ENCODE measurements around the gene TF. TPM values are rescaled to one million over a fixed set of nuclear protein-coding genes. Genes with fewer than 3 reads are reported as not detected.
"Not testable (repeated sequence)": the region's sequence is repeated elsewhere in the genome, so short reads cannot be mapped to it uniquely, and the experiment has no call there.

The TF gene
- 10 to 100 TPM in 1 of 12 donors, 1 to 10 TPM in 9, not detected in 2; 3.0 to 91.2 (median 6.2) TPM for polyA plus RNA-seq (ENCODE audit: insufficient read length in 12 of 12)
- long read RNA-seq, donor 1, full-length matches to known transcripts: 2 of 2 reads
- long read RNA-seq, donor 1, partial matches to known transcripts: 0 of 2 reads
- long read RNA-seq, donor 1, other reads (novel, unspliced or antisense): 0 of 2 reads
- long read RNA-seq, donor 2: 0 reads
- long read RNA-seq, donor 3: 0 reads
- long read RNA-seq, donor 4: 0 reads
- long read RNA-seq, donor 5: 0 reads
- long read RNA-seq, donor 6: 0 reads
- long read RNA-seq, donor 7: 0 reads
- long read RNA-seq, donor 8: 0 reads
- long read RNA-seq, donor 9: 0 reads
- long read RNA-seq, donor 10: 0 reads
- long read RNA-seq, donor 11, full-length matches to known transcripts: 2 of 2 reads
- long read RNA-seq, donor 11, partial matches to known transcripts: 0 of 2 reads
- long read RNA-seq, donor 11, other reads (novel, unspliced or antisense): 0 of 2 reads

DNA sequence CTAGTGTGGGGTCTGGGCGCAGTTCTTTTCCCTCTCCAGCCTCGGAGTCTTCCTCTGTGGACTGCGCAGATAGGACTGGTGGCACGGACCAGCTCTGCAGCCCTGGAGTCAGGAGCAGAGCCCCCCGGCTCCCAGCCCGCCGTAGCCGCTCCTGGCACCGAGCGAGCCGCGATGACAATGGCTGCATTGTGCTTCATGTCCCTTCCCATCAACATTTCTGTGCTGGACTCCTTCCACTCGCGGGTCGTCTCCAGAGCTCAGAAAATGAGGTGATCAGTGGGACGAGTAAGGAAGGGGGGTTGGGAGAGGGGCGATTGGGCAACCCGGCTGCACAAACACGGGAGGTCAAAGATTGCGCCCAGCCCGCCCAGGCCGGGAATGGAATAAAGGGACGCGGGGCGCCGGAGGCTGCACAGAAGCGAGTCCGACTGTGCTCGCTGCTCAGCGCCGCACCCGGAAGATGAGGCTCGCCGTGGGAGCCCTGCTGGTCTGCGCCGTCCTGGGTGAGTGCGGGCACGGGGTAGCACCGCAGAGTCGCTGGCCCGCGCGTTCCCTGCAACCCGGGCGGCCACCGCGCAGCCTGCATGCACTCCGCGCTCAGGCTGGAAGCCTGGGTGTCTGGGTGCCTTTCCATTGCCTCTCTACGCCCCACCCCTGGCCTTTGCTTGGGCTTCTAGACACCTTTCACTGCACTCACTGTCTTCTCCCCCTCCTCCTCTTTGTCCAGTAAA lies at the start of gene TF:
TF (plus strand) TSS at position 413 of the 731 bp plus-strand sequence; CDS start at position 461, 48 bp downstream.
- DNase-seq: no peak

DNA sequence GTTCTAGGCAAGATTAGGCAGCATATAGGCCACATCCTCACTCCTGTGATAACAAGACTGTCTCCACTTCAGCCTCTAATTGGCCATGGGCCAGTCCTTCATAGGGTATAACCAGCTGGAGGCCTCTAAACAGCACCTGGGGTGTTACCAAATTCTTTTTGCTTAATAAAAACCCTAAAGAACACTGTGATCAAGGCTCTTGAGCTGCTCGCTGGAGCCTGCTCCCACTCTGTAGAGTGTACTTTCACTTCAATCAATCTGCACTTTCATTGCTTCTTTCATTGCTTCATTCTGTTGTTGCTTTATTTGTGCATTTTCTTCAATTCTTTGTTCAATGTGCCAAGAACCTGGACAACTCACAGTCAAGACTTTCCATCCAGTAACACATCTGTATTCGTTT lies 48.2 kb upstream of the TF start:
- no peak for DNase-seq

DNA sequence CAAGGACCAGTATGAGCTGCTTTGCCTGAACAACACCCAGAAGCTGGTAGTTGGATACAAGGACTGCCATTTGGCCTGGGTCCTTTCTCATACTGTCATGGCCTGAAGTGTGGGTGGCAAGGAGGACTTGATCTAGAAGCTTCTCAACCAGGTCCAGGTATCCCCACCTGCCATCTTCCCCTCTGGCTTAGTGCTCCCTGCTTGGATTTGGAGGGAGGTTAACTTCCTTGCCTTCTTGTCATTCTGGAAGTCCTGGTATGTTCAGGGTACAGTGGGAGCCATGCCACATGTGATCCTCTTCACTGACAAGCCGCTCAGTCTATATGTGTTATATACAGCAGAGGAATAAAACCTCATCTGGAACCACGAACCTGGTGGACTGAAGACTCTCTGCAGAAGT lies 46.7 kb upstream of the TF start:
- DNase-seq: no peak

DNA sequence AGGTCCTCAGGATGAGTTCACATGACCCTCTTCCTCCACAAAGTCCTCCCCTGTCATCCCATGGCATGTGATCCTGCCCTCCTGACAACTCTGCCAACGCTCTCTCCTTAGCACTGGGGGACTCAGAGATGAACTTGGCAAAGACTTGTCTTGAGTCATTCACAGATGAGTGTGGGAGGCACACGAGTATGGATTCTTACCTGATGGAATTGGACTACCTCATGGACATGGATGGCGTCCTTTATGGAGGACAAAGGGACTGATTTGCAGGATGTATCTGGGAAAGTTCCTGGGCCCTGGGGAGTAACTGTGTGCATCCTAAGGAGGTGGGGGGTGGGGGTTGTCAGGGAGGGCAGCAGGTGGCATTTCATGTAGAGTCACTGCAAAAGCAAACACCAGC lies 46.3 kb upstream of the TF start:
- DNase-seq: no peak

DNA sequence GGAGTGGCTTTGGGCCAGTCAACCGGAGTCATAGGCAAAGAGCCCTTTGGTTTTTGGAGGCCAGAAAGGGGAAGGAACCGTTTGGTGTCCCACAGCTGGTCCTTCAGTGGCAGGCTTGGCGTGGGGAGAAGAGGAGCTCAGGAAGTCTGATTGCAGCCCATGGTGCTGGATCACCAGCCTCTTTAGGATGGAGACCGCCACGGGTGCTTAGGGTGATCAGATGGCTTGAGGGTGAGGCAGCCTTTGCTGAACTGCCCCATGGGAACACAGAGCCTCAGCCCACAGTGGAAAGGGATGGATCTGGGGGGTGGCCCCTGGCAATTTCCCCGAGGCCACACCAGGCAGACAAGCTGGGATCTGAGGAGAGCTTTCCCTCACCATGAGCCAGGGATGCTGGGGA lies 45.8 kb upstream of the TF start:
- DNase-seq: no peak

DNA sequence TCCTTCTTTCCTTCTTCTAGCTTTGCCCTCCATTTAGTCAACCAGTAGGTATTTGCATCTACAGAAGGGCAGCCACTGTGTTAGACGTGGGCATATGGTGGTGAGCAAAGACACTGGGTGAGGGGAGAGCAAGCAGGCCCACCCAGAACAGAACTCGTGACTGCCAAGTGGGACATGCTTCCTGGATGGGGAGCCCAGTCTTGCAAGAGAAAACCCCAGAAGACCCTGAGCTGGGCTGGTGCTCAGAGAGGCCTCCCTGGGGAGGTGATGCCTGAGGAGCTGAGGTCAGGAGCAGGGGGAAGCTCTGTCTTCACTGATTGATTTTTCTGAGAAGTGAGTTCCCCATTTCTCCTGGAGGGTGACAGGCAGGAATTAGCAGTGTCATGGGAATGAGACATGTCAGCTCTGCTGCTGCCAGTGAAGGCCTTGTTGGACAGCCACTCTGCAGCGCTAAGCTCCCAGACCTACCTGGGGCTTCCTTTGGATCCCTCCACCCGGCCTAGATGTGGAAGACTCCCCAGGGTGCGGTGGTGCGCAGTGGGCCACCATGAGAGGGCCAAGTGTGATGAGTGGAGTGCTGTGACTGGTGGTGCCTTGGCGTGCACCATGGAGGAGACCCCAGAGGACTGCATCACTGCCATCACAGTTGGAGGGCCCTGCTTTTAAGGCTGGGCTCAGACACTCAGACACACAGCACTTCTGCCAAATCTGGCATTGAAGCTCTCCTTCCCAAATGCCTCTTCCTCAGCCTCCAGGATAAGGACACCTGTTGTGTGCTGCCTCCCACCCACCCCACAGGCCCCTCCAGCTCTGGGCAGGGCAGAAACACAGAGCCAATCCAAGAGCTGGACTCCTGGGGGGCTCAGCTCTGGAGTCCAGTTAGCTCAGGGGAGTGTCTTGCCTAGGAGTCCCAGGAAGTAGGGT lies 44.5 kb upstream of the TF start:
- DNase-seq: no peak

DNA sequence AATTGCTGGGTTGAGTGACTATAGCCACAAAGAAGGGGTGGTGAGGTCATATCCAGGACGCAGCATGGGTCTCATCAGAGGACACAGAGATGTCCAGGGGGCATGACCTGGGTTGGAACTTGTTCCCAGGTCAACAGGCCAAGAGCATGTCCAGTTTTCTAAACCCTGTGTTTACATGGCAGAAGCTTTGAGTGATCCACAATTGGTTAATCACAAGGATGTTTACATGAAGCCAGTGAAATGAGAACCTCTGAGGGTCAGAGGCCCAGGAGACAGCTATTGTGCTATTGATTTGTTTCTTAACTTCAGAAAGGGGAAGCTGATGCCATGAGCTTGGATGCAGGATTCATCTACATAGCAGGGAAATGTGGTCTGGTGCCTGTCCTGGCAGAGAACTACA lies 42.3 kb upstream of the TF start:
- DNase-seq: no peak

DNA sequence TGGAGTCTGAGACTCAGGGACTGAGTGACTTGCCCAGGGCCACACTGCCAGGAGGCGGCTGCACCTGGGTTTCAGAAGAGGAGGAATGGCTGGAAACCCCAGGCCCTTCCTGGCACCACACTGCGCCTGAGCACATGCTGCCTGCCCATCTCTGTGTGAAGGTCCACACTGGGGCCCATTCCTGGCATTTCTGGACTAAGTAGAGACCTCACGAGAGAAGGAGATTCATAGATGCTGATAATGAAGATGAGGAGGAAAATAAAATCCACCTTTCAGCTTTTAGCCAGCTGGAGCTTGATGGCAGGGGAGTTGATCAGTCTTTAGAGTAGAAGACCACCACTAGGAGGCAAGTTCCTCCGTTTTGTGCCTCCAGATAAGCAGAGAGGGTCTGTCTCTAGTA lies 40.2 kb upstream of the TF start:
- no peak for DNase-seq

DNA sequence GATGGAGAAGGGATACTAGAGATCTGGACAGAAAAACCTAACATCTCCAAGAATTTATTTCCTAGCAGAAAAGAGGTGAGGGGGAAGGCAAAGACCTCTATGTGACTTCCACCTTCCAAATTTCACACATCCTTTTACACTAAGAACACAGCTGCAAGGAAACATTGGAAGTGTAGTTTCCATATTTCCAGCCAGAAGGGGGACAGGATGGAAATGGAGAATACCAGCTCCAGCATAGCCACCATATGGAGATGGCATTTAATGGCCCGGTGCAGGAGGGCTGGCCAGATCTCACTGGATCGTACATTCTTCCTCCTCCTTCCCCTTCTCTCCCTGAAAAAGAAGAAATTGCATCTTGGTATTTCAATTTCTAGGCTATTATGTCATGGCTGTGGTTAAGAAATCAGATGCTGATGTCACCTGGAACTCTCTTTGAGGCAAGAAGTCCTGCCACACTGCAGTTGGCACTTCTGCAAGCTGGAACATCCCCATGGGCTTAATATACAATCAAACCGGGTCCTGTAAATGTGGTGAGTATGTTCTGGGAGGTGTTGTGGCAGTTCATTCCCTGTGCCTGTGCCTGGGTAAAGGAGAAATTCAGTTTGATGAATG lies 36.9 kb upstream of the TF start:
- no peak for DNase-seq

DNA sequence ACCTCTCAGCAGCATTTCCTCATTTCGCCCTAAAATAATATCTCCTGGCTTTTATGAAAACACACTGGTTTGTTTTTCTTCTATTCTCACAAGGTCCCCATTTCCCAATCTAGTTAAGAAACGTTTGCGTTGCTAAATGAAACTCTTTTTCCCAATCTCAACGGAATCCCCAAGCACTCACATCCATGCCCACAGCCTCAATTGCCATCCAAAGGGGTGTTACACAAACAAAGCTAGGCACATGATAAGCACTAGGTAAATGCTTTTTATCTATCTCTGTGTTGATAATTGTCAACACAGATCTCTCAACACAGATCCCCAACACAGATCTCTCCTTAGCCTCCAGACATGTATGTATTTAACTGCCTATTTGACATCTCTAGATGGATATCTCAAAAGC lies 35.2 kb upstream of the TF start:
- no peak for DNase-seq

DNA sequence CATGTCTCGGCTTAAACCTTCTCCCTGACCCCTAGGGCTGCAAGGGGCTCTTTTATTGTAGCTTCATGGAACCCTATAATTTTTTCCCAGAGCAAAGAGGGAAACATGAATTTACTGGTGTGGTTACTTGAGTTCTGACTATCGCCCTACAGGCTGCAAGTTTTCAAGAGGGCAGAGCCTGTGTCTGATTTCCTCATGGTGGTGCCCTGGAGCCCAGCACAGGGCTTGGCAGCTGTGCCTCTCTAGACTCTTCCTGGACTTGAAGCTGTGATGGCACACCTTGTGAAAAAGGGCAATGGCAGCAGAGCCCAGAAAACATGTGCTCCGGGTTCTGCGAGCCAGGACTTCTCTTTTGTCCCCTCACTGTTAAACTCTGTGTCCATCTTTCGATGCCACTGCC lies 34.2 kb upstream of the TF start:
- no peak for DNase-seq

DNA sequence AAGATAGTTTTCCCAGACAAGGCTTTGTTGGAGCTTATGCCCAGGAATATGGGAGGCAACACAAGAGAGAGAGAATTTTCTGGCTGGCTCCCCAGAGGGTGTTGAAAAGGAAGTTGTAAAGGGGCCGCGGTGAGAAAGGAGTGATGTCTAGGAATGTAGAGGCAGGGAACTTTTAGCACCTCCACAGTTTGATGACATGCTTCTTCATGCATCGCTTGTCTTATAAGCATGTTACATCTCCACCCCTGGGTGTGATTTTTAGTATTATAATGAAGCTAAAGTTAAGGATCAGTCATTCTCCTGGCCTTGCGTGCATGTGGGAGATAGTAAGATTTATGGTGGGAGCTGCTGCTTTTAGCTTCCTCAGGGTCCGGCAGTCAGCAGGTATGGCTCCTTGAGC lies 32.8 kb upstream of the TF start:
- DNase-seq: no peak

DNA sequence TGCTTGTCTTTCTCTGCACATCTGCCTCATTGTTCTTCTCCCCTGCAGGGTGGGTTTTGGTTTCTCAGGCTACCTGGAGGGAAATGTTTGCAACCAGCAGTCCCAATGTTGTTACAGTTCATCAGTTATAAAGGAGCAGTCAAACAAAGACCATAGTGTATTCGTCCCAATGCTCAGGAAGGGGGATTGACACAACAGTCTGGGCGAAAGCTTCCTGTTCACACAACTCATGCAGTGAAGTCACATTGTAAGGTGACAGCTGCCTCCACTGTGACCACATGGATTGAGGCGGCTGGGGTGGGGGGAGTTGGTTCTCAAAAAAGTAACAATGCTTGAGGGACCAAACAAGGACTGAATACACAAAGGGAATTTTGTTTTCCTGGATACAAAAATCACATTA lies 28.8 kb upstream of the TF start:
- no peak for DNase-seq

DNA sequence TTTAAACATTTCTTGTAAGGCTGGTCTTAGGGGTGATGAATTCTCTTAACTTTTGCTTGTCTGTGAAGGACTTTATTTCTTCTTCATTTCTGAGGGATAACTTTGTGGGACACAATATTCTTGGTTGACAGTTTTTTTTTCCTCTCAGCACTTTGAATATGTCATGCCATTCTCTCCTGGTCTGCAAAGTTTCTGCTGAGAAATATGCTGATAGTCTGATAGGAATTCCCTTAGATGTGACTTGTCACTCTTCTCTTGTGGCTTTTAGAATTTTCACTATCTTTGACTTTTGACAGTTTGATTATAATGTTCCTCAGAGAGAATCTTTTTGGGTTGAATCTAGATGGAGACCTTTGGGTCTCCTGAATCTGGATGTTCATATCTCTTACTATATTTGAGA lies 23.3 kb upstream of the TF start:
- no peak for DNase-seq

DNA sequence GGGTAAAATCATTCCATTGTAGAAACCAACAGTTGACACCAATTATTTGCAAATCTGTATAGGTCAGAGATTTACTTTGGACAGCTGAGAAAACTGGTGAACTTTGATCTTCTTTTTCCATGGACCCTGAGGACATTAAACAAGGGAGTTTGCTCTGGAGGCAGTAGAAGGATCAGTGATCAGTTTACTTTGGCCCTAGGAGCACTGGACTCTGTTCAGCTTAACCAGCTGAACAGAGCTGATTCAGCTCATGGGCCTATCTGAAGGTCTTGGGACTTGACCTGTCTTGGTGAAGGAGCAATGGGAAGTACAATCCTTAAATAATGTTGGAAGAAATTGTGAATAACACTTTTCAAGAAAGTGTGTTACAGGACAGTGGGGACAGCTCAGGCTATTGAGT lies 15.2 kb upstream of the TF start:
- DNase-seq: no peak

DNA sequence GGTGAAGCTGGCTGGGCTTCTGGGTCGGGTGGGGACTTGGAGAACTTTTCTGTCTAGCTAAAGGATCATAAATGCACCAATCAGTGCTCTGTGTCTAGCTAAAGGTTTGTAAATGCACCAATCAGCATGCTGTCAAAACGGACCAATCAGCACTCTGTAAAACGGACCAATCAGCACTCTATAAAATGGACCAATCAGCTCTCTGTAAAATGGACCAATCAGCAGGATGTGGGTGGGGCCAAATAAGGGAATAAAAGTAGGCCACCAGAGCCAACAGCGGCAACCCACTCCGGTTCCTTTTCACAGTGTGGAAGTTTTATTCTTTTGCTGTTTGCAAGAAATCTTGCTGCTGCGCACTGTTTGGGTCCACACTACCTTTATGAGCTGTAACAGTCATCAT lies 14.0 kb upstream of the TF start:
- DNase-seq: not testable (repeated sequence)

DNA sequence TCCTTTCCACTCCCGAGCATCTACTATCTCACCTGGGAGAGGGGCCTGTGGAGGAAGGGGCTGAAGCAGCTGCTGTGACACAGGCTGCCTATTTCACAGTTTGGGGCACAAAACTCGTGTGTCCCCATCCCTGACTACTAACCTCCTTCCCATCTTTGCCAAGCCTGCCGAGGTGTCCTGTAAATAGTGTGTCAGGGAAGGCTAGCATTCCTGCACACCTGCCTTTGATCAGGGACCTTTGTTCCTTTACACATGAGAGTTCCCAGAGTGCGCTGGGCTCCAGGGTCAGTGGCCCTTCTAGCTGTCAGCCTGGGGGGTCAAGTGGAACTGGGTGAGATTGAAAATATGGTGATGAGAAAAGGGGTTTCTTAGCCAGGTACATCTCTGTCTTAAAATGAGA lies 13.0 kb upstream of the TF start:
- no peak for DNase-seq

DNA sequence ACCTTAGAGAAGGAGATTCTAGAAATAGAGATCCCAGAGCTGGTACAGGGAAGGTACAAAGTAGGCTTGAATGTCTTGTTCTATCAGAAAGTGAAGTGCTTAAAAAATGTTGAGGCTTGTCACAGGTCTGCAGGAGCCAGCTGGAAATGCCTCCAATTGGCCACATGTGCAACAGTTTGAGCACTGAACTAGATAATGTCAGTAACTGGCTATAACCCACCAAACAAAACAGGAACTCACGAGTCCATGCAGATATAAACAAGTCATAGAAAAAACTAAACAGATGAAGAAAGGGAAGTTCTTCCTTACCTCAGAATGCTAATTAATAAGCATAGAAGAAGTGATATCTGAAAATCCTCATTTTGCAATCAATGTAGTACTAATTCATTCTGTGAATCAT lies 11.9 kb upstream of the TF start:
- DNase-seq: no peak

DNA sequence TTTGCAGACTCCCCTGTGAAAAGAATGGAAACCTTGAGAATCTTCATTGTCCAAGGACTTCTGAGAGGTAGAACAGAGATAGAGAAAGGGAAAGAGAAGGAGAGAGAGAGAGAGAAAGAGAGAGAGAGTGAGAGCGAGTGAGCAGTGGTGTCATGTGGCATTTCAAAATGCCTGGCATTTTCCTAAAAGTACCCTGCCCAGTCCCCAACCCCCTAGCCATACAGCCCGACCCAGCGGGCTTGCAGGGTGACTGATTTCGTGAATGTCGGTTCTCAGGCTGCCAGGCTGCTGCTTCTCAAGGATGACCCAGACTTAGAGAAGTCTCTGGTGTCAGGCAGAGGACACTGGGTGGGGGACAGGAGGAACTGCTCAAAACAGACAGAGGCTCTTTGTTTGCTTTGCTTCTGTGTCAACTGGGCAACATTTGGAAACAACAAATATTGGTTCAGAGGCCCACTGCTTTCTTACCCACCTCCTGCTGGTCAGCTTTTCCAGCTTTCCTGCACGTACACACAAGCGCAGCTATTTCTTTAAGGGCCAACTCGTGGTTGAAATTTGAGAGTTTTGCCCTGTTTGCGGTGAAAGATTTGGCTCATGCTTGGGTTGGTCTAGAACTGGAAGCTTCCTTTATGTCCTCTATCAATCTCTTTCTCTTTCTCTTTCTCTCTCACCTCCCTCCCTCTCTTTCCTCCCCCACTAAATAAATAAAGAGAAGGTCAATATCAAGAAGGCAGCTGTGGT lies 3.7 kb upstream of the TF start:
- DNase-seq: no peak

DNA sequence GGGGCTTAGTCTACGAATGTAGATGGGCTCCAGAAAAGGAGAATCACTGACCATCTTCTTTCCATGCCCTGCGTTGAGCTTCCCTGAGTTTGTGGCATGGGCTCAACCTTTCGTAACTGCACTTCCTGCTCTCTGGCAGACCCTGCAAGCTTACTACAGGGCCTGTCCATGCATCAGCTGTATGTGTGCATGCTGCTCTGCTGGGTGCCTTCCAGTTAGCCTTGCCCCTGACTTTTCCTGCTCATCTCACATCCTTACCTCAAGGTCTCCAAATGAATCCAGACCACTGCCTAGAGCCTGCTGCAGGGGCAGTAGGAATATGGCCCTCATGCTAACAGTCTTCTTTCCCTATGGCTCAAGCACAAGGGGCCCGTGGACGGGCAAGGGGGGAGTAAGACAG lies 2.0 kb upstream of the TF start:
- no peak for DNase-seq

DNA sequence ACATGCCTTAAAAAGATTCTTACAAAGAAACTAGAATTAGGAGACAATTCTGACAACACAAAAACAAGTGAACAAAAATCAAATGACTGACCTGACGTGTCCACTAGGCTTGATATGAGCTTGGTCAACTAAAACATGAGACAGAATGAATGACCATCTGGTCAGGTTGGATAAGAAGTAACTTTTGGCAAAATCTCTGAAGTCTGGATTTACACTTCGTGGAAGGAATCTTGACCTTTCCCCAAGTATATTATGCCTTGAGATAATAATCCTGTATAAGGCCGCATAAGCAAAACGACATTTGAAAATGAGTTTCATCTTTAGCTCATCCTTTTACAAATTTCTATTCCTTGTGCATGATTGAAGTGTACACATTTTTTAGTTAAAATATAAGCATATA lies 1.1 kb upstream of the TF start:
- no peak for DNase-seq

Data from muscle of arm (tissue), 14 donors.